NCI-H526 (cell line): ENCODE measurements around the gene WNT1.

Experiments used
- DNase-seq, 2 experiments: peaks; one replicate each; lab custom pipeline; 2025; lab: John Stamatoyannopoulos, UW

The WNT1 gene

DNA sequence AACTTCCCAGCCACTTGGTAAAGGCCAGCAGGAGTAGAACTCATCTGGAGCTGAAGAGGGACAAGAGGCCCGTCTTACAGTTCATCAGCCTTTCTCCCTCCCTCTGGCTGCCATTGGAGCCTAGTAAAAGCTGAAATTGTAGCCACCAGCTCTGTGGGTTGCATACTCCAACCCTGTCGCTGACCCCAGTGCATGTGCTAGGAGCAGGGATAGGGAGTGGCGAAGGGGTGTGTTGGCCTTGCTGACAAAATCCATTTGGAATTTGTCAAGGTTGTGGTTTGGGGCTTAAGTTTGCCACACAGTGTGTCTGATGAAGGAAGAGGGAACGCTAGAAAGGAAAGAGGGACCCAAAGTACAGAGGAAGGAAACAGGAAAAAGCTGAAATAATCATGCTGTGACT, 16.8 kb upstream of the WNT1 start:
- DNase-seq: no peak

DNA sequence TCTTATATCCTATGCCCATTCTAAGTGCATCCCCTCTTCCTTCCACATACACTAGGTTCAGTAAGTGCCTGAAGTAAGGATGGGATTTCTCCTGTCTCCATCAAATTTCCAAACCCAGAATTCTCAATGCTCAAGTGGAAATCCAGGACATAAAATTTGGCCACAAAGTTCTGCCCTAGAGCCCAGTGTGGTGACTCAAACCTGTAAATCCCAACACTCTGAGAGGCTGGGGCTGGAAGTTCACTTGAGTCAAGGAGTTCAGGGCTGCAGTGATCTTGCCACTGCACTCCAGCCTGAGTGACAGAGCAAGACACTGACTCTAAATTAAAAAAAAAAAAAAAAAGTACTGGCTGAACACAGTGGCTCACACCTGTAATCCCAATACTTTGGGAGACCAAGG, 16.3 kb upstream of the WNT1 start:
- no peak for DNase-seq

DNA sequence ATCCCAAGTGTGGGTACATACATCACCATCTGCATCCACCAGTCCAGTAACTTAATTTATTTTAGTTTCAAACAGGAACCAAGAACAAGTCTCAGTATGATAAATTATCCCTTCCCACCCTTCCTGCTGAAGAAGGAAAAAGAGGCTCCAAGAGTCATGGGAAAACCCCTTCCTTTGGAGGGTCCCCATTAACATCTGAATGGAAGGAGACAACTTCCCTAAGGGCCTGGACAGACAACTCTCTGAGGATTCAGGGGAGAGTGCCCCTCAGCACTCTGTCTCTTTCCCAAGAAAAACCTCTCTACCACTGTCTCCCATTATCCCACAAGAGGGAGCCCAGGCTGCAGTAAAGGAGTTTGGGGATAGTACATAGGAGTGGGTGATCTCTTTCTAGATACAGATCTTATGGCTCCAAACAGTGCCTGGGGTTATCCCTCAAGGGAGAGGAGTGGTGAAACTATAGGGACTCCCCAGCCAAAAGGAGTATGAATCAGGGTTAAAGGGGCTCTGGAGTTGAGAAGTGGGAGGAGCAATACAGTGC, 12.8 kb upstream of the WNT1 start:
- no peak for DNase-seq

DNA sequence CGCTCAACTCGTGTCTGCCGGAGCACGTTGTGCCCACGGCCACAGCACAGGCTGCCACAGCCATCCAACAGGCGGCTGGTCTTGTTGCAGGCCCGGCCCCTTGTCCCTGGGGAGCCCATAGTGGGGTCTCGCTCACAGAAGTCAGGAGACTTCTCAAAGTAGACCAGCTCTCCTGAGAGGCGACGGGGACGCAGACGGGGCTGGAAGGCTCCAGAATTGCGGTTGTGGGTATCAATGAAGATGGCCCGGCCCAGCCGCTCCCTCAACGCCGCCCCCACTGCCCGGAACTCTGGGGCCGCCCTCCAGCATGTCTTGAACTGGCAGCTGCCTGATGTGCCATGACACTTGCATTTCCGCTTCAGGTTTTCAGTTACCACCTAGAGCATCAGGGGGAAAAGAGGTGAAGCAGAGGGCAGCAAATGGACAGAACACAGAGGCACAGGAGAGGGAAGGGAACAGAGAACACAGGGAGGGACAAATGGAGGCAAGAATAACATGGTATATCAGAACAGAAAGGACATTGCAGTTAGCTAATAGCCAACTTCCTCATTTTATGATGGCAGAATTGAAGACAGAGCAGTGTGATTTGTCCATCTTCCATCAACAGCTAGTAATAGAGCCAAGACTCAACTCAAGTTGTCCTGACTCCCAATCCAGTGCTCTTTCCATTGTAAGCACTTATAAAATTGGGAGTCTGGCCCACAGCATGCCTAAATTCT, 11.8 kb upstream of the WNT1 start:
- no peak for DNase-seq

DNA sequence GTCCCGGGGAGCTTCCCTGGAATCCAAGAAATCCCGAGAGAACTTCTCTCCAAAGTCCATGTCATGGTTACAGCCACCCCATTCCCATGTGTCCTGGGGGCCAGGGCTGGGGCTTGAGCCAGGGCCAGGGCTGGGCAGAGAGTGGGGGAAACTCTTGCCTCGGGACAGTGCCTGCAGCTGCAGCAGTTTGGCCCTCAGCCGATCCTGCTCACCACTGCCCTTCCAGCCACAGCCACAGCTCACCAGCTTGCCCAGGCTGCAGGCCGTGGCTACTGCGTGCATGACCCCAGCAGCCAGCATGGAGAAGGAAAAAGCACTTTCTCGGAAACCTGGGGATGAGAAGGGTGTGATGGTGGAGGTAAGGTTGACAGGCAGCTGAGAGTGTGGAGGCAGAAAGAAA, 10.1 kb upstream of the WNT1 start:
- DNase-seq: no peak

DNA sequence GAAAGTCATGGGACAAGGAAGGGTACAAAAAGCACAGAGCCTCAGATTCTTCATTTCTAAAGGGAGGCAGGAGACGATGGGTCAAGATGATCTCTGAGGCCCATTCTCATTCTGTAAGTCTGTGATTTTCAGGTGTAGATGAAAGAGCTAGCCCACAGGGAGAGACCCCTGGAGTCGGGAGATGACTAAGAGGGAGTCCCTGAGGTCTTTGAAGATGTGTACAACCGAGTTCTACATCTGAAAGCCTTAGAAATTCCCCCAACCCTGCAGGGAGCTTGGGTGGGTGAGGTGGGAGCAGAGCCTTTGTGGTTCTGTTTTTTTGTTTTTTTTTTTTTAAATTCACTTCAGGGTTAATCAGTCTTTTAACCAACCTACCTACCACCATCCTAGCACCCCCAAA, 9.7 kb upstream of the WNT1 start:
- DNase-seq: no peak

DNA sequence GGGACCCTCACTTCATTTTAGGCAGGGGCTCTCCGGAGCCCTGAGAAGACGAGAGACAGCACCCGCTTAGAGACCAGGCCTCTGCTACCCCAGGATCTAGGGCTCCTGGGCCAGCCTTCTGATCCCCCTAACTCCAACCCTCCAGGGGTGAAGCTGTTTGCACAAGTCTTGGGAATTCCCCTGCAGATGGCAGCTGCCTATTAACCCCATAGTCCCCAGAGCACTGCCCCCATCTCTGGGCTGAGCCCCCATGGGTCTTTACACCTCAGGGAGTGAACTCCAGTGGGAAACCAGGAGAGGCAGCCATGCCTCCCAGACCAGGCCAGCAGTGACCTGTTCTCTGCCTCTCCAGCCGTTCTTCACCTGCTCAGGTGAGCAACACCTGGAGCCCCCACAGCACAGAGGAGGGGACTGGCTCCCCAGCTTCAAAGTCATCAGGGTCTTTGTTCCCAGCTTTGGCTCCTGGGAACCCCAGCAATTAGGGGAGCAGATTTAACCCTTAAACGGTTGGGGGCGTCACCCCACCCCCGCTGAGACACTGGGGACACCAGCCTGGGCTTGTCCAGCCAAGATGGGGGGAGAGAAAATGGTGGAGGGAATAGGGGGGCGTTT, 8.9 kb upstream of the WNT1 start:
- no peak for DNase-seq

DNA sequence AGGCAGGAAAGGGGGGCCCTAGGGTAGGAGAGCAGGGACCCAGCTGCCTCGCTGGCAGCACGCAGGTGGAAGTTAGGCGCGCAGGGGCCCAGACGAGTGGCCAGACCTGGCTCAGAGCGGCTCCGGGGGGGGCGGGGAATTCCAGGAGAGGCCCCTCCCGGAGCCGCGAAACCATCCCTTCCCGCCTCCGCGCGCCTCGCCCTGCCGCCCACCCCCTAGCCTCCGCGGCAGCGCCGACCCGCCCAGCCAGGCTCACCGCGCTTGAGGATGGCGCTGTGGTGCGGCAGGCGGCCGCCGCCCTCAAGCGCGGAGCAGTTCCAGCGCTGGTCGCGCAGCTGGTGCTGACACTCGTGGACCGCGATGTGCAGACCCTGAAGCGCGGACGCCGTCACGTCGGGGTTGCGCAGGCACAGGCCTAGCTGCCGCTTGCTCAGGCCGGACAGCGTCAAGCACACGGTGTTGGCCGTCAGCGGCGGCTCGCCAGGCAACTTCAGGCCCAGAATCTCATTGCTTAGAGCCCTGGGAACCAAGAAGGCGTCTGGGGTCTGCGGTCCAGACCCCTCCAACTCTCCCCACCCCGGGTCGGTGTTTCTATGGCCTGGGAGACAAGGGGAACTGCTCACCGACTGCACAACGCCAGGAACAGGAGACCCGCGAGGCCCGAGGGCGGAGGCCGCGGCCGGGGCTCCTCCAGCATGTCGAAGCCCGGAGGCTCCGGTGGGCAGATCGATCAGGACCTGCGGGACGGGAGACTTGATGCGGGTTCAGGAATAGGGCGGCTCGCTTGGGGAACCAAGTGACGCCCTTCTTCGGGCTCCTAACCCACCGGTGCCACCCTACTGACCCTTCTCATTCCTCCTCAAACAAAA, 8.1 kb upstream of the WNT1 start:
- DNase-seq: peak in 1 of 2 experiments; percentile 44

DNA sequence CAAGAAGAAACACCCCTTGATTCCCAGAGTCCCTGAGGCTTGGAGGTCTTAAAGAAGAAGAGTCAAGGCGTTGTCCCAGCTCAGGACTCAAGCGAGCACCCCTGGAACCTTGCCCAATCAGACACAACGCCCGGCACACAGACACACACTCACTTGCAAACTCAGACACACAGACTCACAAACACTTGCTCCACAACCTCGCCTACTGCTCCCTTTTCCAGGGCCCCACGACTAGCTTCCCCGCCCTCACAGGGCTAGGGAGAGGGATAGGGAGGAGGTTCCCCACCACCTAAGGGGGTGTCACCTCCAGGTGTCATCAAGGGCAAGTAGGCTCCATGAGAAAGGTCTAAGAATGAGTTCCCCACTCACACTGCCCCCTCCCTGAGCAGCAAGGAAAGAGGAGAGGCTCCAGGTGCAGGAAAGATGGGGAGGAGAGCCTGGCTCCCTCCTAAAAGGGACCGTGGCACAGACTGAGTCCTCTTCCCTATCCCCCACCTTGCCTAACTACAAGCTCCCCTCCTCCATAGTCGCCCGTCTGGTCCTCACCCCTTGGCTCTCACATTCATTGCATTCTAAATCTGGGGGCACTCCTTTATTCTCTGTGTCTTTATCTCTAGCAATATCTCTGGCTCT, 7.3 kb upstream of the WNT1 start:
- no peak for DNase-seq

DNA sequence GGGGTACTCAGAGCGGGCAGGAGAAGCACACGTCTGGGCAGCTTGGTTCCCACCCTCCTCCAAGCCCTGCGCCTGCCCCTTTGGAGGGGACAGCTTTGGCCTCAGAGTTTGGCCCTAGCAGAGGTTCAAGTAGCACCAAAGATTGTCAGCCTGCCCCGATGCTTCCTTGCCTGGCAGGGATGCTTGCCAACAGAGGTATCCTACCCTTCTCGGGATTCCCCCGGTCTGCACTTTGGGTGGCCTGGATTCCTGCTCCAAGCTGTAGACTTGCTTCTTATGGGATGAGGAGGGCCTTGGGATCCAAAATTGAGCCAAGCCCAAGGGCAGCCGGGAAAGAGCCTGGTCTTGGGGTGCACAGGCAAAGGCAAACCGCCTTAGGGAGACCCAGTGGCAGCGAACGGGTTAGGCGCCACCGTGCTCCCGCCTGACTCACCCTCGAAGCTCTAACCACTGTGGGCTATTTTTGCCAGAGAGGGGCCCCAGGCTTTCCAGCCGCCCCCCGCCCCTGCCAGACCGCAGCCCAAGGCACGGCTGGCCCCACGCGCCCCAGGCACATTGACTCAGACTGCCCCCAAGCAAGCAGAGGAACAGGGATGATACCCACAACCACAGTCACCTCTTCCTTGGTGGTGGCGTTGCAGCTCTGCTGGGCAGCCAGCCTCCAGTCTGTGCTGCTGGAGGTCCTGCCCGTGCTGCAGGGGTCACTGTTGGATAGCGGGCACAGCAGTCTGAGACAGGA, 5.7 kb upstream of the WNT1 start:
- DNase-seq: no peak

DNA sequence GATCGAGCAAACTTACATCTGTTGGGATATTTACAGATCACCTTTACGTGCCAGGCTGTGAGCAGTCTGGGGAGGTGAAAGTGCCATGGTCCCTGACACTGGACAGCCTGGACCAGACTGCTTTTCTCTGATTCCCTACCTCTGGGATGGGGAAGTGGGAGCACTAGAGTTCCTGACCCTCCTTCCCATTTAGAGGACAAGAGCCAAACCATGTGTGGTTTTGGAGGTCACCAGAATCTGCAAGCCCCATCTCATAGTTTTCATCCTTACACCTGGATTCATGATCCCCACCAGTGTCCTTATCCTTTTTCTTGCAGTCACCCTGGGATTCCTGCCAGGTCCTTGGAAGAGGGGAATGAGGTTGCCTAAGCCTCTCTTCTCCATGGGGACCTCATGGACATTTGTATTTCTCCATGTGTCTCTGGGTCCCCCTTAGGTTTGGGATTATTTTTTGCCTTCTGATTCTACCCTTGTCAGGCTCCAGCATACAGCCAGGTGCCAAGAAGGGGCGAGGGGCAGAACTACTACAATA, 5.1 kb upstream of the WNT1 start:
- no peak for DNase-seq

DNA sequence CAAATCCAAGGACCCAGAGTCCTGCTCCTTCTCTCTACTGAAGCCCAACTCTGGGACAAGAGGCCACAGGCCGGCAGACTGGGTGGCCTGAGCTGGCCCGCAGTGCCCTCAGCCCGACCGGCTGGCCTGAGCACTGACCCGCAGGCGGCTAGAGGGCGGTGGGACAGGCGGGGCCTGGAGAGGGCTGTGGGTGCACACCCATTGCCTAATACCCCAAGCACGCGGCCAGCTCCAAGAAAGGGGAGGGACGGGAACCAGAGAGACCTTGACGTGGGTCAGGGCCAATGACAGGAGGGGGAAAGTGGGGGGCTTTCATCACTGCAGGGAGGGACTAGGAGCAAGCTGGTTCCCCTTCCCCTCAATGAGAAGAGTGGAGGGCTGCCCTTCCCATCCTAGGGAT, 4.6 kb upstream of the WNT1 start:
- DNase-seq: no peak

DNA sequence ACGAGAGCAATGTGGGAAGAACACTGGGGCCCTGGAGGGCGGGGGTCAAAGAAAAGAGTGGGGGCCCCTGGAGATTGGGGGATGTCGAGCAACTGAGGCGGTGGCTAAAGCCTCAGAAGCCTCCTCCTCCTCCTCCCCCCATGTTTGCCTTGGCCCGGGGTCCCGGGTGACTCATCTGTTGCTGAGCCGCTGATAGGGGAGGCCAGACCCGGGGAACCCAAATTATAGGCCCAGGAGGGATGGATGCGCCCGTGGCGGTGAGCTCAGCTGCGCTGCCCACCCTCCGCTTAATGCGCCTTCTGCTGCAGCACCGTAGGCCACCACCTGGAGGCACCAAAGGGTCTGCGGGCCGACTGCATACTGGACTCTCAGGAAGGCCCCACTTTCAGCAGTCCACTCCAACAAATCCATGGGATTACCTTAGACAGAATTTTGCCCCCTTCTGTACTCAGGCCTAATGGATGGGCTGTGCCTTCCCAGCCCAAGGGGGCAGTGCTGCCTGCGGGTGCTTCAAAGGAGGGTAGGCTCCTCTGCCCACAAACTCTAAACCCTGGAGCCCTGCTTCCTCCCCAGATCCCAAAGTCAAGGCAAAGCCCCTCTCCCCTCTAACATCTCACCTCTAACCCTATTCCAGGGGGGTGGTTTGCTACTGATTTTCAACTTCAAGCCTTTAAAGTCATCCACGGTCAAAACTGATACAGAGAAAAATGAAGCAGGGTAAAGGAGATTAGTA, 4.0 kb upstream of the WNT1 start:
- no peak for DNase-seq

DNA sequence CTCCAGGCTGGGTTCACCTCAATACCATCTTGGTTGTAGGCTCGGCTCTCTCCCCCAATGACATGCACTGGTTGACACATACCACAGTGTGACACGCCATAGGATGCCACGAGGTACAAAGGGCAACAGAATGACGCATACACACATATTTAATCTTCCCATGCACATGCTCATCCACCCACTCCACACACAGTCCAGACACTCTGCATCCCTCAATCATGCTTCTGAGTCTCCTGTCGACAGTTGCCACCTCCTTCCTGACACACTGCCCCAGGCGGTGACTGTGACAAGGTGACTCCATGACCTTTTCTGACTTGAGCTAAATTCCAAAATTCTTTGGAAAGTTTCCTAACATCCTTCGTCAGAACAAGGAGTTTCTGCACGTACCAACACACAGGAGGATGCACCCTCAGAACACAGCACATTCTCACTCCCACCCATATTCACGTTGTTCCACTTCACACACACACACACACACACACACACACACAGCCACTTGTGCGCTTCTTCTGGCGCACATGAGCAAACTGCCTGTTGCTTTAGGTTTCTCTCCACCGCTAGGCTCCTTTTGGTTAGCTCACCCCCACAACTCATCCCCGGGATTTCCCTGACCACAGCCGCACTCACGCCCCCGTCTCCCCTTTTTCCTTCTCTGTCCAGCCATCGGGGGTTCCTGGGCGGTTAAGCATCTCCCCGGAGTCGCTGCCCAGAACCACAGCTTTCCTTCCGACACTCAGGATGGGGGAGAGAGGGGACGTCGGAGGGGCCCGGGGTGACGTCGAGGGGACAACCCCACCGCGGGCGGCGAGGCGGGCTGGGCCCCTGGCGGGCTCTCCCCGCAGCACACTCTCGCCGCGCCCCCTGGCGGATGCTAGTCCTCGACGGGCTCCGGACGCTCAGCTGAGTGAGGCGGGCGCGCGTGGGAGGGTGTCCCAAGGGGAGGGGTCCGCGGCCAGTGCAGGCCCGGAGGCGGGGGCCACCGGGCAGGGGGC, 536 bp upstream of the WNT1 start:
- peak in 1 of 2 experiments; percentile 73 for DNase-seq

DNA sequence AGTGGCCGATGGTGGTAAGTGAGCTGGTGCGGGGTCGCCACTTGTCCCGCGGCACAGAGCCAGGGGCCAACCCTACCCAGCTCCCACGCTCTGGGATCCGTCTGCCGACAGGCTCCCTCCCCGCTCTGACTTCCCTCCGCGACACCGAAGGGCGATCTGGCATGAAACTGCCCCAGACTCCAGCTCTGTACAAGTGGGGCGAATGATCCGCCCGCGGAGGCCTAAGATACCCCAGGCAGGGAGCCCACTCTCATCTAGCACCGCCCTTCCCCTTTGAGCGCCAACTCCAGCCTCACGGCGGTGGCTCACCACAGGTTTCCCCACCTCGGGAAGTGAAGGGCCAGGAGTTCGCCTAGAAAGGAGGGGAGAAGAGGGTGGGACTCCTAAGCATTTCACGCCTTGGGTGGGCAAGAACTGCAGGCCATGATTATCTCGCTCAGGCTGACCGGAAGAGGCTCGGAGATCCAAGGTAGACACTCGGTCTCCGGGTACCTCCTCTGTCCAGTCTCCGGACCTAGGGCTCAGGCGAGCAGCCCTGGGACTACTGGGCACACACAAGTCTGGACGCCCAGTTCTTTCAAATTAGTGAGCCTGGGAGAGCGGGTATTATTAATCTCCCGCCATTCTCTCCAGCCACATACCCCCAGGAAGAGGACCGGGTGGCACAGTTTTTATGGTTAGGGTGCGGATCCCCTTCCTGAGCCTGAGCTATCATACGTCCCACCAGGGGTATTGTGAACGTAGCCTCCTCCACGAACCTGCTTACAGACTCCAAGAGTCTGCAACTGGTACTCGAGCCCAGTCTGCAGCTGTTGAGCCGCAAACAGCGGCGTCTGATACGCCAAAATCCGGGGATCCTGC, 849 bp downstream of the WNT1 start:
- DNase-seq: peak in 1 of 2 experiments; percentile 28

DNA sequence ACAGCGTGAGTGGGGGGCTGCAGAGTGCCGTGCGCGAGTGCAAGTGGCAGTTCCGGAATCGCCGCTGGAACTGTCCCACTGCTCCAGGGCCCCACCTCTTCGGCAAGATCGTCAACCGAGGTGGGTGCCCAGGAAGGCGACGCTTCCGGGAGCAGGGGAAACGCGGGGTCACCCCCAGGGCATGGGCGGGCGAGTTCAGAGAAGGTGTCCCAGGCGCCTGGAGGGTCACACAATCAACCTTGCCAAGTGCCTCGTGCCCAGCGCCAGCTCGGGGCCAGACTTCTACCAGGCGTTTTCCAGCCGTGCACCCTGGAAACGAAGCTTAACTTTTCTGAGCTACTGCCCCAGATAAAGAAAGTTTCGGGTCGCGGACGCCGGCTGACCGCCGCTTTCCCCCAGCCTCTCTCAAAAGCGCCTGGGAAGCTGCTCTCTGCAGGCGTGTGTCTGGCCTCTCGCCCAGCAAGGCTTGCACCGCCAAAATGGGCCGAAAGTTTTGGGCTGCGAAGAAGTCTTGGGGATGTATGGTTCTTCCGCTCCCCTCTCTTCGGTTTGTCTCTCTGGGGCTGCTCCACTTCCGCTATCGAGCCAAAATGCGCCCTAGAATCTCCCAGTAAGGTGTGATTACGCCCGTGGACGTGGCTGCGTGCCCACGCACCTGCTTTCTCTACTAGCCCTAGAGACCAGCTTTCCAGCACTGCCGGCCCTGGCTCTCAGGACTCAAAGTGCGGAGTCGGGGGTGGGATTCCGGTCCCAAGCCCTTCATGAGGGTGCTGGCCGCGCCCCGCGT, 1.7 kb downstream of the WNT1 start:
- no peak for DNase-seq

DNA sequence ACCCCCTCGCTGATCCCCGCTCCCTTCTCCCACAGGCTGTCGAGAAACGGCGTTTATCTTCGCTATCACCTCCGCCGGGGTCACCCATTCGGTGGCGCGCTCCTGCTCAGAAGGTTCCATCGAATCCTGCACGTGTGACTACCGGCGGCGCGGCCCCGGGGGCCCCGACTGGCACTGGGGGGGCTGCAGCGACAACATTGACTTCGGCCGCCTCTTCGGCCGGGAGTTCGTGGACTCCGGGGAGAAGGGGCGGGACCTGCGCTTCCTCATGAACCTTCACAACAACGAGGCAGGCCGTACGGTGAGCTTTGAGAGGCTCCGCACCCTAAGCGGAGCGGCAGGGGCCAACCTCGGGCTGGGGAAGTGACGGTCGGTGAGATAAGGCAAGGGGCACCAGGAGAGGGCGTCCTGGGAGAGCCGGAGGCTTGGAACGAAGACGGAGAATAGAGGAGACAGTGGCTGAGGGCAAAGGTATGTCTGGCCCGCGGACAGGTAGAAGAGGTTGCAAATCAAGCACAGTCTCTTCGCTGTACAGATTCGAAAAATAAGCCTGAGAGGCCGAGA, 2.3 kb downstream of the WNT1 start:
- DNase-seq: peak; percentile 25 to 62
